ENCODE data around the gene RSBN1.

DNA sequence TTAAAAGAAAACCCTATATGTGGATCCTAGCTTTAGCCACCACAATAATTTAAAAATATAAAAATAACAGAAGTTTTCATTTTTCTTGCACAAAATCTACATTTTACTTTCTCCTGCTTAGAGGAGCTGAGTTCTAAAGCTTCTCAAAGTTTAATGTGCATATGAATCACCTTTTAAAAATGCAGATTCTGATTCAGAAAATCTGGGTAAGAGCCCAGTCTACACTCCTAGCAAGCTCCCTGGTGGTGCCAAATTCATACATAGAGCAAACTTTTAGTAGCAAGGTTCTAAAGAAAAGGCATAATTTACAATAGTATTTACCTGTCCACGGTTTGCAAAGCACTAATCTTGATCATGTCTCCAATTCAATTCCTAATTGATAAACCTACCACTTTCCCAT lies 19.3 kb downstream of the RSBN1 start:
- TF ChIP-seq, protein P1, sequence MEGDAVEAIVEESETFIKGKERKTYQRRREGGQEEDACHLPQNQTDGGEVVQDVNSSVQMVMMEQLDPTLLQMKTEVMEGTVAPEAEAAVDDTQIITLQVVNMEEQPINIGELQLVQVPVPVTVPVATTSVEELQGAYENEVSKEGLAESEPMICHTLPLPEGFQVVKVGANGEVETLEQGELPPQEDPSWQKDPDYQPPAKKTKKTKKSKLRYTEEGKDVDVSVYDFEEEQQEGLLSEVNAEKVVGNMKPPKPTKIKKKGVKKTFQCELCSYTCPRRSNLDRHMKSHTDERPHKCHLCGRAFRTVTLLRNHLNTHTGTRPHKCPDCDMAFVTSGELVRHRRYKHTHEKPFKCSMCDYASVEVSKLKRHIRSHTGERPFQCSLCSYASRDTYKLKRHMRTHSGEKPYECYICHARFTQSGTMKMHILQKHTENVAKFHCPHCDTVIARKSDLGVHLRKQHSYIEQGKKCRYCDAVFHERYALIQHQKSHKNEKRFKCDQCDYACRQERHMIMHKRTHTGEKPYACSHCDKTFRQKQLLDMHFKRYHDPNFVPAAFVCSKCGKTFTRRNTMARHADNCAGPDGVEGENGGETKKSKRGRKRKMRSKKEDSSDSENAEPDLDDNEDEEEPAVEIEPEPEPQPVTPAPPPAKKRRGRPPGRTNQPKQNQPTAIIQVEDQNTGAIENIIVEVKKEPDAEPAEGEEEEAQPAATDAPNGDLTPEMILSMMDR (IDR thresholded peaks at IDR 0.05): no peak
- TF ChIP-seq ZFX (IDR thresholded peaks at IDR 0.05; ENCODE audit: borderline replicate concordance): no peak
